Vagina (tissue), 2 donors: ENCODE data around the gene SLC12A9.

Experiments
- CTCF ChIP-seq, 3 experiments: fragments of 450-650 bp in 2 of 3; fragments of 200-600 bp in 1 of 3; sonication (generic) in 1 of 3; IDR thresholded peaks; one replicate each; pipeline ENCODE4 v1.5.1; 2017 to 2019; ENCODE audit warnings: antibody characterized with exemption in 3 of 3, mild to moderate bottlenecking in 2 of 3, moderate library complexity in 2 of 3
- POLR2A ChIP-seq, 2 donors: fragments of 450-650 bp; IDR thresholded peaks; one replicate each; pipeline ENCODE4 v1.6.1; 2017; ENCODE audit warnings: antibody characterized with exemption in 2 of 2, mild to moderate bottlenecking in 2 of 2, moderate library complexity in 2 of 2

GRCh38 chr7:100881136-100881535 is 28.6 kb downstream of the SLC12A9 start:
- TF ChIP-seq CTCF (IDR thresholded peaks at IDR 0.05) (no peak), POLR2A (IDR thresholded peaks at IDR 0.05) (no peak)
